Neural progenitor cell (in vitro differentiated cells): ENCODE measurements around the gene CDH11. TPM values are rescaled to one million over a fixed set of nuclear protein-coding genes. Genes with fewer than 3 reads are reported as not detected.

ENCODE experiments used
- DNase-seq: peaks from one replicate; pipeline ENCODE4 v3.0.0-alpha.2; 2016; ENCODE audit warnings: low spot score
- H2AFZ ChIP-seq: fragments of 200-600 bp; sonication (generic); replicated peaks from 2 replicates; pipeline ENCODE4 v1.6.1; 2016; ENCODE audit warnings: antibody characterized with exemption
- H3F3A ChIP-seq: fragments of 200-600 bp; sonication (generic); 2 replicates; pipeline ENCODE4 v1.6.1; 2016; ENCODE audit warnings: antibody characterized with exemption, low read depth
- H3K27ac ChIP-seq: fragments of 200-600 bp; sonication (generic); 2 replicates; pipeline ENCODE4 v1.5.1; 2016; ENCODE audit warnings: mild to moderate bottlenecking
- H3K27me3 ChIP-seq: fragments of 200-600 bp; sonication (generic); 2 replicates; pipeline ENCODE4 v1.6.1; 2016; ENCODE audit warnings: mild to moderate bottlenecking, moderate library complexity
- H3K36me3 ChIP-seq: fragments of 200-600 bp; sonication (generic); 2 replicates; pipeline ENCODE4 v1.5.1; 2016
- H3K4me1 ChIP-seq: fragments of 200-600 bp; sonication (generic); 2 replicates; pipeline ENCODE4 v1.6.1; 2016; ENCODE audit warnings: mixed run types
- H3K4me2 ChIP-seq: fragments of 200-600 bp; sonication (generic); 2 replicates; pipeline ENCODE4 v1.6.1; 2016
- H3K4me3 ChIP-seq: fragments of 200-600 bp; sonication (generic); 2 replicates; pipeline ENCODE4 v1.5.1; 2016
- H3K79me2 ChIP-seq: fragments of 200-600 bp; sonication (generic); 2 replicates; pipeline ENCODE4 v1.6.1; 2016; ENCODE audit warnings: low read depth
- H3K9ac ChIP-seq: fragments of 200-600 bp; sonication (generic); 2 replicates; pipeline ENCODE4 v1.6.1; 2016
- H3K9me3 ChIP-seq: fragments of 200-600 bp; sonication (generic); 2 replicates; pipeline ENCODE4 v1.5.1; 2016; ENCODE audit warnings: low read depth
- H4K20me1 ChIP-seq: fragments of 200-600 bp; sonication (generic); 2 replicates; pipeline ENCODE4 v1.6.1; 2016; ENCODE audit warnings: low read depth
- H3K27ac Mint-ChIP-seq: 3 replicates; pipeline ENCODE4 v1.8.0; 2021; ENCODE audit warnings: mixed read lengths
- H3K27me3 Mint-ChIP-seq: 2 replicates; pipeline ENCODE4 v1.8.0; 2022; ENCODE audit warnings: low read depth, mild to moderate bottlenecking, inconsistent platforms, moderate library complexity, mixed read lengths; ENCODE audit not compliant: insufficient read depth
- H3K36me3 Mint-ChIP-seq: 3 replicates; pipeline ENCODE4 v1.8.0; 2021; ENCODE audit warnings: mixed read lengths
- H3K4me1 Mint-ChIP-seq: 3 replicates; pipeline ENCODE4 v1.8.0; 2021; ENCODE audit warnings: mixed read lengths
- H3K4me3 Mint-ChIP-seq: 3 replicates; pipeline ENCODE4 v1.8.0; 2021; ENCODE audit warnings: mild to moderate bottlenecking, moderate library complexity, mixed read lengths
- H3K9me3 Mint-ChIP-seq: 3 replicates; pipeline ENCODE4 v1.8.0; 2020; ENCODE audit warnings: mixed read lengths
- CTCF ChIP-seq: fragments of 200-600 bp; sonication (generic); IDR thresholded peaks from 2 replicates; pipeline ENCODE4 v1.5.1; 2017; ENCODE audit warnings: antibody characterized with exemption, mild to moderate bottlenecking
- EZH2 ChIP-seq: fragments of 200-600 bp; sonication (generic); IDR thresholded peaks from 2 replicates; pipeline ENCODE4 v1.6.1; 2017; ENCODE audit warnings: antibody characterized with exemption, mild to moderate bottlenecking, moderate library complexity
- EZH2phosphoT487 ChIP-seq: fragments of 200-600 bp; sonication (generic); IDR thresholded peaks from 2 replicates; pipeline ENCODE4 v1.6.1; 2017; ENCODE audit warnings: antibody characterized with exemption
- total RNA-seq: library from RNA; depleted of rRNA; stranded (reverse); fragments of >200 nt; gene quantifications from 2 replicates; pipeline ENCODE4 v1.2.3, GENCODE V29; 2015; ENCODE audit warnings: low replicate concordance

The CDH11 gene
- total RNA-seq, 1 donor from 2014 or later: 98.5 TPM

GRCh38 chr16:64997121-64997520 lies 124.7 kb downstream of the CDH11 start:
- peaks cover 2% of the 10 kb centered on the region for H3K4me1 Mint-ChIP-seq
- no peak overlapping the region for H3K4me3 Mint-ChIP-seq

GRCh38 chr16:64996641-64997040 lies 125.2 kb downstream of the CDH11 start:
- Histone ChIP-seq H3K36me3 (peaks cover 13% of the 10 kb centered on the region), H3K4me1 (no peaks in the 10 kb centered on the region), H3K4me3 (no peak overlapping the region), H3K9ac (no peak overlapping the region), H3K79me2 (no peaks in the 10 kb centered on the region), H3K4me2 (no peak overlapping the region), H3K9me3 (no peaks in the 10 kb centered on the region), H4K20me1 (peaks cover 9% of the 10 kb centered on the region), H3F3A (no peaks in the 10 kb centered on the region), H3K27me3 (no peaks in the 10 kb centered on the region), H3K27ac (no peak overlapping the region), H2AFZ (no peak overlapping the region)
- Mint-ChIP-seq H3K27ac (no peak overlapping the region), H3K27me3 (no peaks in the 10 kb centered on the region), H3K9me3 (no peaks in the 10 kb centered on the region), H3K4me1 (no peaks in the 10 kb centered on the region), H3K4me3 (no peak overlapping the region), H3K36me3 (peaks cover 9% of the 10 kb centered on the region)
- no peak for DNase-seq
- TF ChIP-seq EZH2phosphoT487 (no peak), CTCF (no peak)

More at GRCh38 chr16:64997121-64997520, 124.7 kb downstream of the CDH11 start:
- no peaks in the 10 kb centered on the region for H3F3A ChIP-seq
- Mint-ChIP-seq H3K36me3 (peaks cover 9% of the 10 kb centered on the region), H3K27me3 (no peaks in the 10 kb centered on the region), H3K9me3 (no peaks in the 10 kb centered on the region), H3K27ac (no peak overlapping the region)
- H2AFZ ChIP-seq: no peak overlapping the region
- H3K4me1 ChIP-seq: no peaks in the 10 kb centered on the region
- peaks cover 10% of the 10 kb centered on the region for H3K36me3 ChIP-seq
- TF ChIP-seq CTCF (no peak), EZH2phosphoT487 (no peak)
- no peak overlapping the region for H3K4me2 ChIP-seq
- H3K27ac ChIP-seq: no peak overlapping the region
- no peak overlapping the region for H3K4me3 ChIP-seq
- H4K20me1 ChIP-seq: peaks cover 9% of the 10 kb centered on the region
- no peaks in the 10 kb centered on the region for H3K27me3 ChIP-seq
- H3K9ac ChIP-seq: no peak overlapping the region
- no peaks in the 10 kb centered on the region for H3K79me2 ChIP-seq
- no peak for DNase-seq
- H3K9me3 ChIP-seq: no peaks in the 10 kb centered on the region

GRCh38 chr16:64993464-64993863 lies 128.4 kb downstream of the CDH11 start:
- no peaks in the 10 kb centered on the region for H3K79me2 ChIP-seq
- H3K4me1 Mint-ChIP-seq: peaks cover 3% of the 10 kb centered on the region
- TF ChIP-seq EZH2: no peak
- no peak for TF ChIP-seq CTCF
- no peak for TF ChIP-seq EZH2phosphoT487

More at GRCh38 chr16:64993464-64993863, 128.4 kb downstream of the CDH11 start:
- Histone ChIP-seq H3F3A (no peaks in the 10 kb centered on the region), H3K36me3 (peaks cover 16% of the 10 kb centered on the region), H3K4me1 (no peaks in the 10 kb centered on the region), H3K4me2 (no peak overlapping the region), H3K9ac (no peak overlapping the region), H4K20me1 (peaks cover 9% of the 10 kb centered on the region), H3K27ac (no peak overlapping the region), H3K27me3 (no peaks in the 10 kb centered on the region), H2AFZ (no peak overlapping the region), H3K4me3 (no peak overlapping the region), H3K9me3 (no peaks in the 10 kb centered on the region)
- no peak overlapping the region for H3K27ac Mint-ChIP-seq
- H3K27me3 Mint-ChIP-seq: no peaks in the 10 kb centered on the region
- no peaks in the 10 kb centered on the region for H3K9me3 Mint-ChIP-seq
- DNase-seq: no peak
- peaks cover 8% of the 10 kb centered on the region for H3K36me3 Mint-ChIP-seq
- no peak overlapping the region for H3K4me3 Mint-ChIP-seq
